Glomerular visceral epithelial cell (primary cell): ENCODE data around the gene GNG7.
"Not testable (repeated sequence)": the region's sequence is repeated elsewhere in the genome, so short reads cannot be mapped to it uniquely, and the experiment has no call there.

ENCODE experiments used
- DNase-seq: peaks from one replicate; pipeline ENCODE4 v3.0.0-alpha.2; 2016; ENCODE audit errors: extremely low spot score

Gene GNG7

DNA sequence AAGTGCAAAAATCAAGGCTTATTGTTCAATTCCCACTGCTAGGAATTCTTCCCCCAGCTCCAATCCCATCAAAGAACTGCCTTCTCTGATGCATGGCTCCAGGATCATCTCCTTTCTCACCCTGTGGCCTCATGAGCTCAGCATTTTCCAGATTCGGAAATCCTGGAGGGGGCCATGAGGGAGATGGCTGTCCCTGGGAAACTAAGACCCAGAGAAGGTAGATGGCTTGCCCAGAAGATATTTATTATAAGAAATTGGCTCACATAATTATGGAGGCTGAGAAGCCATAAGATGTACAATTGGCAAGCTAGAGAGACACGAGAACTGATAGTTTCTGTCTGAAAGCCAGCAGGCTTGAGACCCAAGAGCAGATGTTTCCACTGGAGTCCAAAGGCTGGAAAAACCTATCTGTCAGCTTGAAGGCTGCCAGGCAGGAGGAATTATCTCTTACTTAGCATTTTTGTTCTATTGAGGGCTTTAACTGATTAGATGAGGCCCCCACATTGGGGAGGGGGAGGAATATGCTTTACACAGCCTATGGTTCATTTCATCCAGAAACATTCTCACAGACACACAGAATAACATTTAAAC is 168.0 kb downstream of the GNG7 start:
- DNase-seq: no peak

DNA sequence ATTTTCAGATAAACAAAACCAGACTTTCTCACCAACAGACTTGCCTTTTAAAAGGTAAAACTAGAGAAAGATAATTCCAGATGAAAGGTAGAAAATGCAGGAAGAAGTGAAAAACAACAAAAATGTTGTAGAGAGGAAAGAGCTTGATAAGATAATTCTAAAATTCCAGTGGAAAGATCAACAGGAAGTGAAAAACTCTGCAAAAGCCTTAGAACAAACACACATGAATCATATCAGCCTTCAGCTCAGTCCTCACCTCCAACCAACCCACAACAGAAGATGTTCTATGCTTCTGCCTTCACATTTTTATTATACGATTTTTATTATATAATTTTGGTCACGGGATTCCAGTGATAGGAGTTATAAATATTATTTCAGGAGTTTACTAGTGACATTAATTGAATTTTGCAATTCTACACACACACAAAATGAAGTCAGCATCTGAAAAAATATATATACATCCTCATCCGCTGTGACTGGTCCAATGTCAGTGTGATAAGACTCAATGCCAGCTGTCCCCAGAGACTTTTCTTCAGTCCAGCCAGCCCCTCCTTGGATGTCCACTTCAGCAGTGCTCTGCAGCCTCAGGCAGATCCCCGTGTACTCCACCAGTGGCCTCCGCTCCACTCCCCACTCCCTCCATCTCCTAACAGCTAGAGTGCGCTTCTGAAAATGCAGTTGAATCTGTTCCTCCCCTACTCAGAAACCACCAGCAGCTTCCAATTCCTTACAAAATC is 168.6 kb downstream of the GNG7 start:
- no peak for DNase-seq

- DNase-seq: no peak
Measured at GRCh38 chr19:2533072-2533425, 169.4 kb downstream of the GNG7 start.

- DNase-seq: peak; percentile 56
Measured at GRCh38 chr19:2532252-2533071, 170.0 kb downstream of the GNG7 start.

- DNase-seq: not testable (repeated sequence)
Measured at GRCh38 chr19:2529942-2530341, 172.6 kb downstream of the GNG7 start.

DNA sequence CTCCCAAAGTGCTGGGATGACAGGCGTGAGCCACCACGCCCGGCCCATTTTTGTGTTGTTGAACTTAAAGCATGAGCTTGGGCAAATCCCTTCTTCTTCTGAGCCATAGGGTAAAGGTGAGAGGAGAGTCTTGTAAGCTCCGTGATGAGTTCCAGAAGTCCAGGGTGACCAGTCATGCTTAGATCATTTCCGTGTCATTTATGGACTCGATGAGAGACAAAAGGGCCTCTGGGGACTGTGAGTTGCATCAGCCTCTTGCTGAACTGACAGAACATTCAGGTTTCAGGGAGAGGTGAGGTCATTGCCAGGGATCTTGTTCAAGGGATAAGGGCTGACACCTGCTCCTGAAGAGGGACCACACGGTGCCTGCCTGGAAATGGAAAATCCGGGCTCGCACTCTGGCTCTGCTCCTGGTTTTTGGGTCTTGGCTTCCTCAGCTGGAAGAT is 173.0 kb downstream of the GNG7 start:
- DNase-seq: peak; percentile 75

DNA sequence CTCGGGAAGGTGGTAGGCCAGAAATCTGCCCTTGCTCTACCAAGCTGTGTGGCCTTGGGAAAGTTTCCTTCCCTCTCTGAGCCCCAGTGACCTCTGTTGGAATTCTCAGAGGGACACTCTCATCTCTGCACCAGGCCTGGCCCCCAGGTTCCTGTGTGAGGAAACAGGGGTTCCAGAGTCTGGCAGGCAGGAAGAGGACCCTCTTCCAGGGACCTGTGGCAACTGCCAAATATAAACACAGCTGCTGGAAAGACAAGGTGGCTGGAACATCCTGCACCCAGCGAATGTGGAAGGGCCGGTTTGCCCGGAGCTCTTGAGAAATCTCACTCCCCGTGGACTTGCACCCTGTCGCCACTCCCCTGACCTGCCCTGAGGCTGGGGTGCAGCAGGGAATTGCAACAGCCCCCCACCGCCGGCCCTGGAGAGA is 173.8 kb downstream of the GNG7 start:
- DNase-seq: no peak

- DNase-seq: no peak
Measured at GRCh38 chr19:2527686-2528085, 174.8 kb downstream of the GNG7 start.

DNA sequence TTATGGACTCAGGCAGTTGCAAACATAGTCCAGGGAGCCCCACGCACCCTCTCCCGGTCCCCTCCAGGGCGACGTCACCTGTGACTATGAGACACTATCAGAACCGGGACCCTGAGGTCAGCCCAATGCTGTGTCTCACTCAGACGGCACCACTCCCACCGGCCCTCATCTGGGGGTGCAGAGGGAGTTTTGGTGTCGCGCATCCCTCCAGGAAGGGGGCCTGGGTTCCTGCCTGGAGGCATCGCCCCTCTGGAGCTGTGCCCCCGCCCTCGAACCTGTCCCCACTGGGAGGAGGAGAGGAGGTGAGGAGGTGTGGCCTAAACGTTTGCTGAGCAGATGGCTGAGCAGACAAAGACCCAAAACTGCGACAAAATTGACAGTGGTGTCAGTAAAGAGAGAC is 175.3 kb downstream of the GNG7 start:
- no peak for DNase-seq

GRCh38 chr19:2524840-2525723 is 177.4 kb downstream of the GNG7 start:
- peak; percentile 84 for DNase-seq

DNA sequence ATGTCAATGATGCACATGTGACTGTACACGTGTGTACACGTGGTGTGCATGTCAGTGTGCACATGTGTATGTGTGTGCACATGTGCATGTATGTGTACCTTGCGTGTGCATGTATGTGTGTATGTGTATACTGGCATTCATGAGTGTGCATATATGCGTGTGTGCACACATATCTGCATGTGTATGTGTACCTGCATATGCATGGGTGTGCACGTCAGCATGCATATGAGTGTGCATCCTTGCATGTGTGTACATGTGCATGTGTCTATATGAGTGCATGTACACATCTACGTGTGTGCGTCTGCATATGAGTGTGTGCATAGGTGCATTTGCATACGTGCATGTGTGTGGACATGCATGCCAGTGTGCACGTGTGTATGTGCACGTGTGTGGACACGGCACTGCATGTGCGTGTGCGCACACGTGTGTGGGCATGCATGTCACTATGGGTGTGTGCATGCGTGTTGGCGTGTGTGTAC is 178.1 kb downstream of the GNG7 start:
- DNase-seq: no peak

DNA sequence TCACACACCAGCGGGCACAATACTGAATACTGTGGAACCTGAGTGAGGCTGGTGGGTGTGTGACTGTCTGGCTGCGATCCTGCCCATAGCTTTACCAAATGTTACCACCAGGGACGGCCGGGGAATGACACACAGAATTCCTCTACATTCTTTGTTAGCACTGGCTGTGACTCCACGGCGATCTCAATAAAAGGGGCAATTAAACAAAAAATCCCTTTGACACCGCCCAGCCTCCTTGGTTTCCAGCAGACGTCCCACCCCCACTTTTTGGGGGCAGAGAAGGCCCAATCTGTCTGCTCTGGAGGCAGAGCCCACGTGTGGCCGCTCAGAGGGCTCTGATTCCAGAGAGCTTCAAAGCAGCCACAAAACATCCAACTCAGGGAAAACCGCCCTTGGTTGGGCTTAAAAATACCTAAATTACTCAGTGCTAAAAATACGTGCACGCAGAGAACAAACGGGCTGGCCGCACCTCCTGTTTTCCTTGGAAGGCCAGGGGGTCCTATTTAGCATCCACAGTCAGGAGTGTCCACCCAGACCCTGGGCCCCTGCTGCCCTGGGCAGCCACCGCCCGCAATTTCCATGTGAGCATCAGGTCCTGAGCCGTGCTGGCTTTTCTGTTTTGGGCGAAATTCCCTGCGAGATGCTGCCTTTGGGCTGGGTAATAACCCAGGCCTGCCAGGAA is 178.7 kb downstream of the GNG7 start:
- DNase-seq: peak; percentile 78

DNA sequence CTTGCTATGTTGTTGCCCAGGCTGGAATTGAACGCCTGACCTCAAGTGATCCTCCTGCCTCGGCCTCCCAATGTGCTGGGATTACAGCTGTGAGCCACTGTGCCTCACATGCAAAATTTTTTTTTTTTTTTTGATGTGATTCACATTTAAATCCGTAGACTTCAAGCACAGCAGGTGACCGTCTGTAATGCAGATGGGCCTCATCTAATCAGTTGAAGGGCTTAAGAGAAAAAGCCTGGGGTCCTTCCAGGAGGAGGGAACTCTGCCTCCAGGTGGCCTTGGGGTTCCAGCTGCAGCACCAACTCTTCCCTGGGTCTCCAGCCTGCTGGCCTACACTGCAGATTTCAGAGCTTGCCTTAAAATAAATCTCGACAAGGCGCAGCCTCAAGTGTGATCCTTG is 183.0 kb downstream of the GNG7 start:
- no peak for DNase-seq

DNA sequence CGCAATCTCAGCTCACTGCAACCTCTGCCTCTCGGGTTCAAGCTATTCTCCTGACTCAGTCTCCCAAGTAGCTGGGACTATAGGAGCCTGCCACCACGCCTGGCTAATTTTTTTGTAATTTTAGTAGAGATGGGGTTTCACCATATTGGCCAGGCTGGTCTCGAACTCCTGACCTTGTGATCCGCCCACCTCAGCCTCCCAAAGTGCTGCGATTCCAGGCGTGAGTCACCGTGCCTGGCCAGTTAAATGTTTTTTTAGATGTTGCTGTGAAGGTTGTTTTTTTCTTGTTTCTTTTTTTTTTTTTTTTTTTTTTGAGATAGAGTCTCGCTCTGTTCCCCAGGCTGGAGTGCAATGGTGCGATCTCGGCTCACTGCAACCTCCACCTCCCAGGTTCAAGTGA is 183.6 kb downstream of the GNG7 start:
- DNase-seq: not testable (repeated sequence)

GRCh38 chr19:2517881-2518601 is 184.5 kb downstream of the GNG7 start:
- DNase-seq: peak; percentile 22

GRCh38 chr19:2516727-2517126 is 185.8 kb downstream of the GNG7 start:
- DNase-seq: no peak

DNA sequence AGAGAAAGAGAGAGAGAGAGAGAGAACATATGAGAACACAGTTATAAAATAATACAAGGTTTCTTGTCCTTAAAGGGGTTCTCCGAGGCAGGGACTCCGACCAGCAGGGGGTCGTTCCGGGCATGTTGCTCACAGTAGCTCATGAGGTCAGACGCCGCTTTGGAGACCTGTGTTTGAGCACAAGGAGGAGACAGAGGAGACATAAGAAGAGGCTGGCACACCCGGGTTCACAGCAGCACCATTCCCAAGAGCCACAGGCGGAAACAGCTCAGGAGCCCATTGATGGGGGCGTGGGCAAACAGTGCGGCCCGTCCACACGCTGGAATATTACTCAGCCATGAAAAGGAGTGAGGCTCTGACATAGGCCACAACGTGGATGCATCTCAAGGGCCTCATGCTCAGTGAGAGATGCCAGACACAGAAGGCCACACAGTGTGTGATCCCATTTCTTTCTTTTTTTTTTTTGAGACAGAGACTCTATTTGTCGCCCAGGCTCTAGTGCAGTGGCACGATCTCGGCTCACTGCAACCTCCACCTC is 187.4 kb downstream of the GNG7 start:
- no peak for DNase-seq

DNA sequence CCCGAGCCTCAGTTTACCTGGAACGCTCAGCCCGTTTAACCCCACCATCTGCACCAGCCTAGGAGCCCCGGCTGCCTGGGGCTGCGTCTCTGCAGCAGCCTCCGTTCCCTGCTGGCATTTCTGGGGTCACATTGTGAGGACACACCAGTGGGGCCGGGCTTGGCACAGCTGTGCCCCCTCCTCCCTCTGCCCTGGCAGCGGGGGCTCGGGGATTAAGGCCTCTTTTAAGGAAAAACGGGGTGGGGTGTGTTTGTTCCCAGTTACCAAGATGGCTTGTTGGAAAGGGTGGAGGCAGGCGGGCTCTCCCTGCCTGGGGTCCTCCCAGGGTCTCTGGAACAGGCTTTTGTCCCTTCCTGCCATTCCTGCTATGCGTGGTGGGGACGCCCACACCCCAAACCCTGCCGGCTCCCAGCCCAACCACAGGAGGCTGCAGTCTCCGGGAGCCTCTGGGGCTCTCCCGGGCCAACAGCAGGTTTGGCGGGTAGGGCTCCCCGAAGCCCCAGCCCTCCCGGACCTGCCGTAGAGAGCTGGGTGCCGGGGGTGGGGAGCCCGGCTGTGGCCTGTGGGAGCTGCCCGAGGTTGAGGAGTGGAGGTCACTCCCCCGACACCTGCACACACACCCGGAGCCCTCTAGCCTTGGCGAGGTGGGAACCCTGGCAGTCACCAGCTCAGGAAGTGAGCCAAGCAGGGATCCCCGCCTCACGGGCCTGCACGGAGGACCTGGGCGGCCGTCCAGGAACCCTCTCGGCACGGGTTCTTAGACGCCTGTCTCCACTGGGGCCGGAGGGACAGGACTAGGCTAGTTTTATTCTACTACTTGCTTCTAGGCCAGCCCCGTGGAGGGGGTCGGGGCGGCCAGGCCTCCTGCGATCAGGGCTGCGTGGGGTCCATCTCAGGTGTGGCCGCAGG is 189.7 kb downstream of the GNG7 start:
- no peak for DNase-seq

- DNase-seq: no peak
Measured at GRCh38 chr19:2511991-2512390, 190.5 kb downstream of the GNG7 start.
